ENCODE measurements around the gene GNLY. TPM values are rescaled to one million over a fixed set of nuclear protein-coding genes. Genes with fewer than 3 reads are reported as not detected.

Gene GNLY
- total and polyA plus RNA-seq, 9 of the 15 experiments (the other 6 are each of a cell fraction or from before 2014, with no cell fraction given): not detected

- TF ChIP-seq NR2C2 (CRISPR knock-in tag; IDR thresholded peaks at IDR 0.05) (no peak), NR2C2 (tag; IDR thresholded peaks at IDR 0.05) (no peak), CBFA2T3 (IDR thresholded peaks at IDR 0.05) (no peak), HSF4 (CRISPR knock-in tag; IDR thresholded peaks at IDR 0.05; ENCODE audit: borderline replicate concordance) (no peak), SUPT5H (IDR thresholded peaks at IDR 0.05) (no peak), ZNF75A (CRISPR knock-in tag; IDR thresholded peaks at IDR 0.05) (no peak), ADNP (tag; IDR thresholded peaks at IDR 0.05) (no peak)
Measured at GRCh38 chr2:85724731-85725181, 30.6 kb downstream of the GNLY start (continued).

- no peaks in the 10 kb centered on the region for H3K79me2 ChIP-seq (ENCODE audit: control insufficient read depth, insufficient read depth, low read length)
- H3K36me3 ChIP-seq (ENCODE audit: control insufficient read depth, insufficient read depth, low read length): no peaks in the 10 kb centered on the region
- intact Hi-C loops (cut with micrococcal nuclease): no loop called here
- no peaks in the 10 kb centered on the region for H3K9me3 ChIP-seq (replicated peaks; ENCODE audit: control insufficient read depth, insufficient read depth, low read depth, low read length)
- FAIRE-seq (no peak), DNase-seq (ENCODE audit: extremely low read depth in 1 of 4, low spot score in 3 of 4) (no peak), ATAC-seq (no peak)
- TF ChIP-seq KLF10 (CRISPR knock-in tag; IDR thresholded peaks at IDR 0.05) (no peak), WHSC1 (IDR thresholded peaks at IDR 0.05; ENCODE audit: low read length) (no peak), SMARCA5 (IDR thresholded peaks at IDR 0.05) (no peak), SIX5 (IDR thresholded peaks at IDR 0.05; ENCODE audit: borderline replicate concordance in 1 of 2, insufficient read depth in 1 of 2, low read depth in 1 of 2, low read length in 2 of 2) (no peak), ADNP (tag; IDR thresholded peaks at IDR 0.05) (no peak), MAFF (IDR thresholded peaks at IDR 0.05; ENCODE audit: low read length) (no peak), MAFG (tag; conservative IDR thresholded peaks at IDR 0.05) (no peak), ZBTB26 (CRISPR knock-in tag; IDR thresholded peaks at IDR 0.05) (no peak), ZBTB43 (CRISPR knock-in tag; IDR thresholded peaks at IDR 0.05) (no peak), ELF1 (tag; IDR thresholded peaks at IDR 0.05) (no peak), SMAD2 (IDR thresholded peaks at IDR 0.05; ENCODE audit: low read depth, low read length) (no peak)
- TF ChIP-seq, protein P1, sequence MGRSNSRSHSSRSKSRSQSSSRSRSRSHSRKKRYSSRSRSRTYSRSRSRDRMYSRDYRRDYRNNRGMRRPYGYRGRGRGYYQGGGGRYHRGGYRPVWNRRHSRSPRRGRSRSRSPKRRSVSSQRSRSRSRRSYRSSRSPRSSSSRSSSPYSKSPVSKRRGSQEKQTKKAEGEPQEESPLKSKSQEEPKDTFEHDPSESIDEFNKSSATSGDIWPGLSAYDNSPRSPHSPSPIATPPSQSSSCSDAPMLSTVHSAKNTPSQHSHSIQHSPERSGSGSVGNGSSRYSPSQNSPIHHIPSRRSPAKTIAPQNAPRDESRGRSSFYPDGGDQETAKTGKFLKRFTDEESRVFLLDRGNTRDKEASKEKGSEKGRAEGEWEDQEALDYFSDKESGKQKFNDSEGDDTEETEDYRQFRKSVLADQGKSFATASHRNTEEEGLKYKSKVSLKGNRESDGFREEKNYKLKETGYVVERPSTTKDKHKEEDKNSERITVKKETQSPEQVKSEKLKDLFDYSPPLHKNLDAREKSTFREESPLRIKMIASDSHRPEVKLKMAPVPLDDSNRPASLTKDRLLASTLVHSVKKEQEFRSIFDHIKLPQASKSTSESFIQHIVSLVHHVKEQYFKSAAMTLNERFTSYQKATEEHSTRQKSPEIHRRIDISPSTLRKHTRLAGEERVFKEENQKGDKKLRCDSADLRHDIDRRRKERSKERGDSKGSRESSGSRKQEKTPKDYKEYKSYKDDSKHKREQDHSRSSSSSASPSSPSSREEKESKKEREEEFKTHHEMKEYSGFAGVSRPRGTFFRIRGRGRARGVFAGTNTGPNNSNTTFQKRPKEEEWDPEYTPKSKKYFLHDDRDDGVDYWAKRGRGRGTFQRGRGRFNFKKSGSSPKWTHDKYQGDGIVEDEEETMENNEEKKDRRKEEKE (IDR thresholded peaks at IDR 0.05; ENCODE audit: borderline replicate concordance in 1 of 2, control insufficient read depth in 1 of 2, low read depth in 2 of 2, low read length in 1 of 2): no peak
- peaks cover 7 to 38% of the 10 kb centered on the region in 2 experiments for H3K27me3 ChIP-seq (ENCODE audit: control insufficient read depth in 2 of 2, insufficient read depth in 2 of 2, low read length in 2 of 2)
- peaks cover 0 to 4% of the 10 kb centered on the region in 2 experiments; a peak in 1 of 5 replicates for H3K4me1 ChIP-seq (replicated peaks in 1 of 2; ENCODE audit: control insufficient read depth in 2 of 2, insufficient read depth in 2 of 2, low read length in 2 of 2)
- BruUV-seq (replicated peaks): no TSS peak
- in situ Hi-C loops (cut with MboI): no loop called here
- no peak overlapping the region for H3K9ac ChIP-seq (ENCODE audit: insufficient read depth in 1 of 2, low read depth in 2 of 2, low read length in 2 of 2)
- H4K20me1 ChIP-seq (replicated peaks; ENCODE audit: control insufficient read depth, insufficient read depth, low read length): no peaks in the 10 kb centered on the region
- ChIA-PET CTCF (ENCODE audit: low intra/inter-chr PET ratio) (no interaction called here), POLR2A (interaction anchor here (2.0 kb wide), 1 partner anchor 10 kb away, joined by 9 read pairs; no protein-coding TSS in a partner anchor)
- H3K9me1 ChIP-seq (ENCODE audit: control insufficient read depth, insufficient read depth, low read length): no peaks in the 10 kb centered on the region
- H3K27ac ChIP-seq (ENCODE audit: extremely low read depth, low read depth, low read length): no peak overlapping the region
- H3K4me2 ChIP-seq (ENCODE audit: insufficient read depth, low read length): no peak overlapping the region
- 5% methylated on average over 2 of the region's 2 CpGs for WGBS (ENCODE audit: insufficient coverage, low coverage, missing lambda C conversion rate)
- H2AFZ ChIP-seq (ENCODE audit: low read depth, low read length): no peak overlapping the region
- H3K4me3 ChIP-seq: no peak overlapping the region
Measured at GRCh38 chr2:85725451-85725850, 31.3 kb downstream of the GNLY start.
